ENCODE results near the gene GADD45B.
"Not testable (repeated sequence)": the region's sequence is repeated elsewhere in the genome, so short reads cannot be mapped to it uniquely, and the experiment has no call there.

GADD45B gene

GRCh38 chr19:2514981-2515518 is 39.1 kb downstream of the GADD45B start:
- DNase-seq (ENCODE audit: low spot score): no peak

GRCh38 chr19:2516727-2517126 is 40.8 kb downstream of the GADD45B start:
- DNase-seq (ENCODE audit: low spot score): no peak

GRCh38 chr19:2517881-2518601 is 42.1 kb downstream of the GADD45B start:
- no peak for DNase-seq (ENCODE audit: low spot score)

- not testable (repeated sequence) for DNase-seq (ENCODE audit: low spot score)
Measured at GRCh38 chr19:2518856-2519255, 42.9 kb downstream of the GADD45B start.

GRCh38 chr19:2519482-2519881 is 43.6 kb downstream of the GADD45B start:
- no peak for DNase-seq (ENCODE audit: low spot score)

- no peak for DNase-seq (ENCODE audit: low spot score)
Measured at GRCh38 chr19:2523630-2524311, 47.8 kb downstream of the GADD45B start.

- no peak for DNase-seq (ENCODE audit: low spot score)
Measured at GRCh38 chr19:2524361-2524839, 48.5 kb downstream of the GADD45B start.

- DNase-seq (ENCODE audit: low spot score): no peak
Measured at GRCh38 chr19:2524840-2525723, 49.2 kb downstream of the GADD45B start.

GRCh38 chr19:2527171-2527570 is 51.2 kb downstream of the GADD45B start:
- DNase-seq (ENCODE audit: low spot score): no peak

GRCh38 chr19:2527686-2528085 is 51.8 kb downstream of the GADD45B start:
- no peak for DNase-seq (ENCODE audit: low spot score)

Measured in pons (tissue), 1 donor.